DMS79 (cell line): ENCODE data around the gene UBE2I.
"Not testable (repeated sequence)": the region's sequence is repeated elsewhere in the genome, so short reads cannot be mapped to it uniquely, and the experiment has no call there.

Experiments
- DNase-seq: peaks from one replicate; lab custom pipeline; 2025; lab: John Stamatoyannopoulos, UW

The UBE2I gene

GRCh38 chr16:1277617-1278282 is 31.7 kb upstream of the UBE2I start:
- DNase-seq: no peak

- DNase-seq: no peak
These were observed 31.0 kb upstream of the UBE2I start for GRCh38 chr16:1278477-1278876.

DNA sequence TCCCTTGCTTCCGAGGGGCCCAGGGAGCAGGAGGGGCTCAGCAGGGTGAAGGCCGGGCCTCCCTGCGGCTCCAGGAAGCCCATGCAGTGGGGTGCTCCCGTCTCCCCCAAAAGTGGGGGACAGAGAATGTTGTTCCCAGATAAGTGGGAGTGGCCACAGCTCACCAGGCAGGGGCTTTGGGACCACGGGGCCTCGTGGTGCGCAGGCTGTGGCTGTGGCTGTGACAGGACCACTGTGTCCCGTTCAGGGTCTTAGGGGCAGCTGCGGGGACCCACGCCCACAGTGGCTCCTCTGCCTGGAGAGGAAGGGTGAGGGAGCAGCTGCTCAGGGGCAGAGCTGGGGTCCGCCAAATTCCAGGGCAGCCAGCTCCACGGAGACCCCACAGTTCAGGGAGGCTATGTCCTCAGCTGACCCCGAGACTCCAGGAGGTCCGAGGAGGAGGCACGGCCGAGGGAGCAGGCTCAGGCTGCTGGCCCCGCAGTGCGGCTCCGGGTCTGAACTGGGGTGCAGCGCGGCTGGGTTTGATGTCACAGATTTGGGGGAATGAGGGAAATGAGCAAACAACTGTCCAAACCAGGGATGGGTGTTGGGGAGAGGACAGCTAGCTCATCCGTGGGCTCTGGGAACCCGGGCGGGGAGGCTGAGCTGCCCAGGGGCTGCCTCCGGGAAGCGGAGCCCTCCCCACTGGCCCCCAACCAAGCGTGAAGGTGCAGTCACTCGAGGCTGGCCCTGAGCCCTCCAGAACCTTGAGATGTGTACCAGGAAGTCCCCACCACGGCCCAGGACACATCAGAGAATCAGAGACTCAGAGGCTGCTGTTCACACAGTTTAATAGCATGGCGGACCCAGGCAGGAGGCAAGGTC is 30.1 kb upstream of the UBE2I start:
- DNase-seq: no peak

GRCh38 chr16:1279945-1280589 is 29.4 kb upstream of the UBE2I start:
- no peak for DNase-seq

DNA sequence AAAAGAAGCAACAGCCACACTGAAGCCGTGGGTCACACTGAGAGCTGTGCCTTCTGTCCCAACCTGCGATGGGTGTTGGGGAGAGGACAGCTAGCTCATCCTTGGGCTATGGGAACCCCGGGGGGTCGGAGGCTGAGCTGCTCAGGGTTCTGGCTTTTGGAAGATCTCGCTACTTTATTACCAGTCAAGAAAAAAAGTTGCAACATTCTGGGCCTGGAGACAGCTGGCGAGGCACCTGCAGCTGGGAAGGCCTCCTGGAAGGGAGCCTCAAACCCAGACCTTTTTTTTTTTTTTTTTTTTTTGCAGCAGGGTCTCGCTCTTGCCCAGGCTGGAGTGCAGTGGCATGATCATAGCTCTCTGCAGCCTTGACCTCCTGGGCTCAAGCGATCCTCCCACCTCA is 28.7 kb upstream of the UBE2I start:
- no peak for DNase-seq

GRCh38 chr16:1281517-1281916 is 27.9 kb upstream of the UBE2I start:
- DNase-seq: no peak

GRCh38 chr16:1282324-1282973 is 27.0 kb upstream of the UBE2I start:
- no peak for DNase-seq

DNA sequence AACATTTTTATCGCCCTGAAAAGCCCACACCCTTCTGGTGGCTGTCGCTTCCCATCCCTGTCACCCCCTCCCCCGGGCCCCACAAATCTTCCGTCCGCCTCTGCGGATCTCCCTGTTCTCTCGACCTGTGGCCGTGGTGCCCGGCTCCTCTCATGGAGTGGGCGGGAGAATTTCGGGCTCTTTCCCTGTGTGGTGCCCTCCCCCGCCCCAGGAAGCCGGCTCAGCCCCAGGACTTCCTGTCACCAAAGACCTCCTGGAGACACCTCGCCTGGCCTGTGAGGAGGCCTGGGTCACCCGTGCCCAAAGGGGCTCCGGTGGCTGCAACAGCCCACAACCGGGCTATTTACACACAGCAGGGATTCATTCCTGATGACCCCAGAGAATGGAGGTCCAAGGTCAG is 26.1 kb upstream of the UBE2I start:
- no peak for DNase-seq

DNA sequence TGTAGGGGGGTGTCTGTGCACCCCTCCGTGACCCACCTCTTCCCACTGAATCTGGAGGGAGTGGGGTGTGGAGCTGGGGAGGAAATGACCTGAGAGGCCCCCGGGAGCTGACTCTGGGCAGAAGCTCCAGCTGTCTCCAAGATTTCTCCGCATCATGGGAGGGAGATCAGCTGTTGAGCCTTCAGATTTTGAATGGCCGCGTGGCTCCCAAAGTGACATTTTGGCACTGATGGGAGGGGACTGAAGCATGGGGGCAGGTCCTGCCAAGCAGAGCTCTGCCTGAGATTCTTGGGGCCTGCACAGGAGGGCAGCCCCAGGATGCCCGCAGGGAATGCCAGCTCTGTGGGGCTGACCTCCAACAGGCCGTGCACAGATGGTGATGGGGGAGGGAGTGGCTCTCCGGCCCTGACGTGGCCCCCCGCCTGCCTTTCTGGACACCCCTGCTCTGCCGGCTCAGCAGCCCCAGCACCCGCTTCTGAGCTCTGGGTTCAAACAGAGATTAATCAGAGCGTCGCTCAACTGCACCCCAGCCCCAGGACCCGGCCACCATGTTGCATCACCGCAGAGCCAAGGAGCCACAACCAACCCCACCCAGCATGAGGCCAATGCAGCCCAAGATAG is 25.3 kb upstream of the UBE2I start:
- no peak for DNase-seq

- no peak for DNase-seq
These were observed 23.5 kb upstream of the UBE2I start for GRCh38 chr16:1285669-1286512.

DNA sequence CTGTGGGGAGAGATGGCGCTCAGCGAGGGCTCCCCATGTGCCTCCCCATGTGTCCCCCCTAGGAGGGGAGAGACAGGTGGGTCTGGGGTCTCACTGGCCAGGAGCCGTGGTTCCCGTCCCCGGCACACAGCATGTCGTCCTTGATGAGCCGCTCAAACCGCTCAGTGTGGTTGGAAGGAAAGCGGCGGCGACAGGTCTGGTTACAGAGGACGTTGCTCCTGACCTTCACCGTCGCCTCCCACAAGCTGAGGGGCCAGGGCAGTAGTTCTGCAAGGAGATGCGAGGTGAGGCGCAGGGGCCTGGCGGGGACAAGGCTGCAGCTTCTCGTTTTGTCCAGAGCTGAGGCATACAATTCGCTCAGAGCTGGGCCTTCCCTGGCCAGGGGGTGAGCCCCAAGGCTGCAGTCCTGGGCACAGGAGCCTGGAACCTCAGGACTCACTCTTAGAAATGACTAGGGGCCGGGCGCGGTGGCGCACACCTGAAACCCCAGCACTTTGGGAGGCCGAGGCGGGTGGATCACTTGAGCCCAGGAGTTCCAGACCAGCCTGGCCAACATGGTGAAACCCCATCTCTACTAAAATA is 22.8 kb upstream of the UBE2I start:
- DNase-seq: no peak

DNA sequence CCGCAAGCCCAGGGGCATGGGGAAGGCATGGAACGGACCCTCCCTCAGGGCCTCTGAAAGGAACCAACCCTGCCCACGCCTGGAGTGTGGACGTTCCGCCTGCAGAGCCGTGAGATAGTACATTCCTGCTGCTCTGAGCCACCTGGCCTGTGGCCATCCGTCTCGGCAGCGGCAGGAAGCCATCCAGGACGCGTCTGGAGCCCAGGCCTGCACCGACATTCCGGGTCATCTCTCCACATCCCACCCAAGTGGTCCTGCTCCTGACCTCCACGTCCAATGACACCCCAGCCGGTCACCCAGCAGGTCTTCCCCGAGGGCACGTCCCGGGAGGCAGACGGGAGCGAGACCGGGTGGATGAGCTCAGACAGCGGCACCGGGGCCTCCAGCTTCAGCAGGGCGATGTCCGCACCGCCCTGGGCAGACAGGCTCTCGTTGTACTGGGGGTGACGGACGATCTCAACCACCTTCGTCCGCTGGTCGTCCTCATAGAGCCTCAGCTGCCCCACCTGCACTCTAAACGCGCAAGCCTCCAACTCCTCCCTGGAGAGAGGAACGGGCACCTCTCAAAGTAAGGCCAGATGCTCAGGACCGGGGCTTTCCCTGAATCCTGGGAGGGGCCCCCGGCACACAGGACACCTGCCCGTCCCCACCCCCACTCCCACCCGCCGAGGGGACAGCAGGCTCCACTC is 21.3 kb upstream of the UBE2I start:
- DNase-seq: no peak

DNA sequence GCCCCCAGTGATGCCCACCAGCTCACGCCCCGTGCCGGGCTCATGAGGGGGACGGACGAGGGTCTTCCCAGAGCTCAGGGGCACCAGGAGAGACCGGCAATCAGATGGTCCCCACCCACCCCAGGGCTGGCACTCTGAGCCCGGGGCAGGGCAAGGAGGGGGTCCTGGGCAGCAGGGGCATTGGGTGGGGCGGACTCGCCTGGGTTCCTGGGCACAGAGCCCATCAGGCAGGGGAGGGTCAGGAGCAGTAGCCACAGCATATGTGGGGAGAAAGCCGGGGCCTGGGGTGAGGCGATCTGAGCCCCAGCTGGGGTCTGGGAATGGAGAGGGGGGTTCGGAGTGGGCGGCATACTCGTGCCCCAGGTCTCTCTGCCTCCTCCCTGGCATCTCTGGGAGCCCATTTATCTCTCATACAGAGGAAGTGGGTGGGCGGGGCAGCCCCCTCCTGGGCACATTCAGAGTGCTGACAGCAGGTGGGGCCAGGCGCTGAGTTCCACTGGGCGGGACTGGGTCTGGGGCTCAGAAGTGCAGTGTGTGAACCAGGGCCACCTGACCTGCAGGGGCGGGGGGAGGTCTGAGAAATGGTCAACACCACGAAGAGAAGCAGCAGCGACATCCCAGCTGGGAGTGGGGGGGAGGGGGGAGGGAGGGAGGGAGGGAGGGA is 20.5 kb upstream of the UBE2I start:
- DNase-seq: no peak

- DNase-seq: no peak
These were observed 20.0 kb upstream of the UBE2I start for GRCh38 chr16:1289477-1289866.

DNA sequence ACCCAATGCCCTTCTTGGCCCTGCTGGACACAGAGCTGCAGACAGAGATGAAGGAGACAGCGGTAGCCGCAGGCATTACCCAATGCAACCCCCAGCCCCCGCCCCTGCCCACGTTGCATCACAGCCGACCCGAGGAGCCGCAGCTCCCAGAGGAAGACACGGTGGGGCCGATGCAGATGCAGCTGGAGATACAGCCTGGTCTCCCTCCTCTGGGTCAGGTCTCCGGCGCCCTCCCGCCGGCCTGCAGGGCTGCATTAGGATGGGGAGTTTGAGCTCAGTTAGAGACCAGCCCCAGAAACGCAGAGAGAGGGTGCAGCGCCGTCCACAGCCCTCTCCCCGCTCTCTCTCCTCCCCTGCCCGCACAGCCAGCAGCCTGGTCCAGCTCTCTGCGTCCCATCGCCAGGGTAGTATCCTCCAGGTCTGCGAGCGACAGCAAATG is 19.4 kb upstream of the UBE2I start:
- no peak for DNase-seq

DNA sequence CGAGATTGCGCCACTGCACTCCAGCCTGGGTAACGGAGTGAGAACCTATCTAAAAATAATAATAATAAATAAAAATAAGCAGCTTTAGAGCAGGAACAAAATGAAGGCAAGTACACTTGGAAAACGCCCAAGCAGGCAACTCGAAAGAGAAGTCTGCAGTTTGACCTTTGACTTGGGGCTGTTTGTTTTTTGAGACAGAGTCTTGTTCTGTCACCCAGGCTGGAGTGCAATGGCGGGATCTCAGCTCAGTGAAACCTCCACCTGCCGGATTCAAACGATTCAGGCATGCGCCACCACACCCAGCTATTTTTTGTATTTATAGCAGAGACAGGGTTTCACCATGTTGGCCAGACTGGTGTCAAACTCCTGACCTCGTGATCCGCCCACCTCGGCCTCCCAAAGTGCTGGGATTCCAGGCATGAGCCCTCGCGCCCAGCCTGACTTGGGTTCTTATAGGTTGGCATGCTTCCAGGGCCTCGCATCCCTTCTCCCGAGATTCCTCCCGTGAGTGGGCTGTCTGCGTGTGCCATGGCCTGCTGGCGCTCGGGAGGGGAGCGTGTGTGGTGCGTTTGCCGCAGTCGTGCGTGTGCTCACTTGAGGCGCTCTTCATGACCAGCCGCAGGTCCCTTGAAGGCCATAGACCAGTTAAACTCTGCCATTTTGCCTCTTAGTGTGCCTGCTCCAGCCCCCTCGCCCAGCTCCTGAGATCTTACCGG is 18.4 kb upstream of the UBE2I start:
- DNase-seq: peak; percentile 67

DNA sequence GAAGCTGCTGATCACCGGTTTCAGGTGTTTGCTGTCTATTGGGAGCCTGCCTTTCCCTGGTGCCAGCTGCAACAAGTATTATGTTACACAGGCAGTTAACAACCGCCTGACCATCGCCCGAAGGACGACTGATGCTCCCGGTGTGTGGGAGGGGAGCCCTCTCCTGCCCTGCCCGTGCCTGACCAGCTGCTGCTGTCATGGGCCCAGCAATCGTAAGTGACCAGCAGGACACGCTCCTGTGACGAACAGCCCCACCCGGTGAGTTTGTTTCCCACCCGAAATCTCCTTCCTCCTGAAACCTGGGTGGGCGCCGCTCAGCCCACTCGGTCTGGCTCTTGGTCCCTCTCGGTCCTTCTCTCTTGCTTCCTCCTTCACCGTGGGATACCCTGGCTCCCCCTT is 17.9 kb upstream of the UBE2I start:
- DNase-seq: no peak

GRCh38 chr16:1292208-1292607 is 17.2 kb upstream of the UBE2I start:
- not testable (repeated sequence) for DNase-seq

DNA sequence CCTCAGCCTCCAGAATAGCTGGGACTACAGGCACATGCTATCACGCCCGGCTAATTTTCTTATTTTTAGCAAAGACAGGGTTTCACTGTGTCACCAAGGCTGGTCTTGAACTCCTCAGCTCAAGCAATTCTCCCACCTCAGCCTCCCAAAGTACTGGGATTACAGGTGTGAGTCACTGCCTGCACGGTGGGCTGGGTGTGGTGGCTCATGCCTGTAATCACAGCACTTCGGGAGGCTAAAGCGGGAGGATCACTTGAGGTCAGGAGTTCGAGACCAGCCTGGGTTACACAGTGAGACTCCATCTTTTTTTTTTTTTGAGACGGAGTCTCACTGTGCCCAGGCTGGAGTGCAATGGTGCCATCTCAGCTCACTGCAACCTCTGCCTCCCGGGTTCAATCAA is 16.6 kb upstream of the UBE2I start:
- not testable (repeated sequence) for DNase-seq
